Measurements from ENCODE around the gene CRB3.

The CRB3 gene

DNA sequence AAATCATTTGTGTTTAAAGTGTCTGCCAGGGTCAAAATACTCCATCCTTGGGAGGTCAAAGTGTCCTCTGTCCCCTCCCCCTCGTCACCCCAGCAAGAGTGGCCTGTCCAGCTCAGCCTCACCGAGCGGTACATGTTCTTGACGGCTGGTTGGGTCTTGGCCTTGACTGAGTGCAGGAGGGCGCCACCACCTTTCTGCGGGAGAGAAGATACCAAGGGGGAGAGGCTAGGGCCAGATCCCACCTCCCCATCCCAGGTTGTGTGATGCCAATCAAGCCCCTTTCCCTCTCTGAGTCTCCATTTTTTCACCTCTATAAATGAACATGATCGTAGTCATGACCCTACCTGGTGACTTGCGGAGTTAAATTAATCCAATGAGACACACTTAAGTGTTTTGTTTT lies 6.1 kb downstream of the CRB3 start:
- no peak for DNase-seq

DNA sequence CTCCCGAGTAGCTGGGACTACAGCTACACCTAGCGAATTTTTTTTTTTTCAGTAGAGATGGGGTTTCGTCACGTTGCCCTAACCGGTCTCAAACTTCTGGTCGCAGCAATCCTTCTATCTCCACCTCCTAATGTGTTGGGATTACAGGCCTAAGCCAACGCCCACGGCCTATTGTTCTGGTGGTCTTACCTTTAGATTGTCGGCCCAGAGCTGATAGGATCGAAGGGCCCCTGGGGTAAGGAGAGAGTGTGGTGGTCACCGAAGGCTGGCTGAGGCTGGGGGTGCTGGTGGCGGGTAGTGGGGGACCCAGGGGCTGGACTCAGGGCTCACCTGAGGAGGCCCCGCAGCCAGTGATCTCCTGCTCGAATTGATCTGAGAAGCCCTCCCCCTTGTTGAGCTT lies 7.0 kb downstream of the CRB3 start:
- DNase-seq = no peak

DNA sequence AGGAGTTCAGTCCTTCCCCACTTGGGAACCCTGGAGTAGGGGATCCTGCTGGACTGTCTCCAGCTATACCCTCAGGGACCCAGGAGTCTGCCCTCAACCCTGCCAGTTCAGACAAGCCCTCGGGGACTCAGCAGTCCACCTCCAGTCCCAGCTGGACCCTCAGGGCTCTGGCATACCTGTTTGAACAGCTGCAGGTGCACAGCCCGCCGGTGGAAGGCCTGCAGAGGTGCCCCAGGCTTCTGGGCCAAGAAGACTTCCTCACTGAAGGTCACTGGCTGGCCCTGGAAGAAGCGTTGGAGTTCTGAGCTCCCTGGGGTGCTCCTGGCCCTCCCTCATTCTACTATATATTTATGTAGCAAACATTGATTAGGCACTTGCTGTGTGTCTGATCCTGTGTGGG lies 8.6 kb downstream of the CRB3 start:
- no peak for DNase-seq

DNA sequence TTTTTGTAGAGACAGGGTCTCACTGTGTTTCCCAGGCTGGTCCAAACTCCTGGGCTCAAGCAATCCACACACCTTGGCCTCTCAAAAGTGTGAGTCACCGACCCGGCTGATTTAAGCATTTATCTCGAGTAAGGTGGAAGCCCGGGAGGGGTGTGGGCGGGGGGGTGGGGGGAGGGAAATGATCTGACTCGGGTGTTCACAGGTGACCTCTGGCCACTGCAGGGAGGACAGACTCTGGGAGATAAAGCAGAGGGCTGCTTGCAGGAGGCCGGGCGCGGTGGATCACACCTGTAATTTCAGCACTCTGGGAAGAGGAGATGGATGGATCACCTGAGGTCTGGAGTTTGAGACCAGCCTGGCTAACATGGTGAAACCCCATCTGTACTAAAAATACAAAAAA lies 9.6 kb downstream of the CRB3 start:
- DNase-seq = no peak

DNA sequence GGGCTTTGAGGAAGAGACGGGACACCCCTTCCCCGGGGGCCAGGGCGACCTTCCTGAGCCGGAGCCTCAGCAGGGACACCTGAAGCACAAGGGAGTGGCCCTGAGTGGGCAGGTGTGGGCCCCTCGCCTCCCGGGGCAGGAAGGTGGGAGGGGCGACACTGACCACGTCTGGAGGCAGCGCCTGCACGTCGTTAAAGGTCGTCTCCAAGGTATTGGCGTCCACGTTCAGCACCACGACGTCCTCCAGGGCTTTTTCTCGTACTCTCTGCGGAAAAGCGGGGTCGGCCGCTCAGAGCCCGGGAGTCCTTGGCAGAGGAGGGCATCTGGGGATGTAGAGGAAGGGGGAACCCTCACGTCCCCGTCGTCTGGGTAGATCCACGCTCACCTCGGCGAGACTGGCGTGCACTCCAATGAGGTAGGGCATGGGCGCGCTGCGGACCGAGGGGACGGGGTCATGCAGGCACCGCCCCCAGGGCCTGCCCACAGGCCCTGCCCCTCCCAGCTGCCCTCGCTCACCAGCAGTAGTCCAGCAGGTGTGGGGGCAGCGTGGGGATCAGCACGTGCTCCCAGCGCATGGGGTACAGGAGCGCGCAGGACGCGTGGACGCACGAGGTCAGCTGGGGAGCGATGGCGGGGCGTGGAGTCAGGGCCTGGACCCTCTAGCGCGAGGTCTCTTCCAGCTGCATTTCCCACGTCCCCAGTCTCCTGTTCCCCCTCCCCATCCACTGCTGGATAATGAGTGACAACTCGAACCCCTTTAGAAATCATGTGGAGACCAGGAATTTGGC lies 11.4 kb downstream of the CRB3 start:
- no peak for DNase-seq

DNA sequence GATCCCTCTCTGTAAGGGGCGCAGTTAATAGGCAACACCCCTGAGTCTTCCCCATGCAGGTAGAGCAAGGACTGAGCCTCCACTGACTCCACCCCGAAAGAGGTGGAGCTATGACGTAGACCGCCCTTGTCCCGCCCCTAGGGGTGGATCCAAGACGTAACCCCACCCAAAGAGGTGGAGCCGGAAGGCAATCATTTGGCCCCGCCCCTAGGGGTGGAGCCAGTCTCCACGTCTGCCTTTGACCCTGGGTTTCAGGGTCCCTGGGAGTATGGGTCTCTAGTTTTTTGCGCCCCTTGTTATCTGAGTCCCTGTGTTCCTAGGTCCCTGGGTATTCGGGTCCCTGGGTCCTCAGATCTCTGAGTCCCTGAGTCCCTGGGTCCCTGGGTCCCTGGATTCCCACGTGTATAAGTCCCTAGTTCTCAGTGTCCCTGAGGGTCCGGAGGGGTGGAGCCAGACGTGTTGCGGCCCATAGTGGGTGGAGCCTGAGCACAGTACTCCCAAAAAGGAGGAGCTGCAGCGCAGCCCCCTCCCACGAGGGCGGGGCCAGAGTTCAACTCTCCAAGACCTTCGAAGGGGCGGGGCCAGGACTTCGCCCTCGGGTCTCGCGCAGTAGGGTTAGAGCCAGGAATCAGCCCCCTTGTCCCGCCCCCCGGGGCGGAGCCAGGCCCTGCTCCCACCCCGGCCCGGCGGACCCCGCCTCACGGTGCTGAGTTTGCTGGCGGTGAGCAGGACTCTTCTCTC lies 12.3 kb downstream of the CRB3 start:
- DNase-seq = peak; percentile 62 to 80 (median 63)

DNA sequence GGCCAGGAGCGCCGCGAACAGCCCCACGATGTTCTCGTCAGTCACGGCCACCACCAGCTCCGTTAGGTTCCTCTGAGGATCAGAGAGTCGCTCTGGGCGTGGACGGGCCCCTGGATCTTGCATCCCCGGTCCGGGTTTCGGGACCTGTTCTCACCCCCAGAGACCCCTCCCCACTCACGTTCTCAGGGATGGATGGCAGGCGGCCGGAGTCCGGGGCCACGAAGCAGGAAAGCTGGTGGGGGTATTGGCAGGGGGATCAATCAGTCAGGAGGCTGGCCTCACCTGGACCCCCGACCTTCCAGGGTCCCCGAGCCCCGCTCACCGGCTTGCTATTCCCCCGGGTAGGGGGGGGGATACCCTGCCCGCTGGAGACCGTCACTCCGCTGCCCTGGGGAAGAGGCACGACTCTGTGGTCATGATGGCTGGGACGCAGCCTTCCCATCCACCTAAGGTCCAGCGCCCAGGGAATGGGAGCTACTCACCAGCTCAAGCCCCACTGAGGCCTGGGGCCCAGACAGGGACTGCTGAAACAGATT lies 12.9 kb downstream of the CRB3 start:
- DNase-seq = no peak

DNA sequence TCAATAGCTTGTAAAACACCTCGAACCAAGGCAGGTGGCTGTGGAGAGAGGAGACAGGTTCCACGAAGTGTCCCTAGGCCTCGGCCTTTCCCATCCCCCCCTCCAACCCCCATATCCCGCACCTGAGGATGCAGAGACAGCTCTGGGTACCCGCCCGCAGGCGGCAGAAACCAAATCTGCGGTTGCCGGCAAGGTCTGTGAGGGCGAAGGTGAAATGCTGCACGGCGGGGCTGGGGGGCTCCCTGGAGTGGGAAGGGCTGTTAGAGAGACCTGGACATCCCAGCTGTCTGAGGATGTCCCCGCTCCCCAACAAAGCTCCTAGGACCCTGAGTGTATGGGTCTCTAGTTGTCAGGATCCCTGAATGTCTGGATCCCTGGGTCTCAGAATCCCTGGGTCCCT lies 14.7 kb downstream of the CRB3 start:
- no peak for DNase-seq

DNA sequence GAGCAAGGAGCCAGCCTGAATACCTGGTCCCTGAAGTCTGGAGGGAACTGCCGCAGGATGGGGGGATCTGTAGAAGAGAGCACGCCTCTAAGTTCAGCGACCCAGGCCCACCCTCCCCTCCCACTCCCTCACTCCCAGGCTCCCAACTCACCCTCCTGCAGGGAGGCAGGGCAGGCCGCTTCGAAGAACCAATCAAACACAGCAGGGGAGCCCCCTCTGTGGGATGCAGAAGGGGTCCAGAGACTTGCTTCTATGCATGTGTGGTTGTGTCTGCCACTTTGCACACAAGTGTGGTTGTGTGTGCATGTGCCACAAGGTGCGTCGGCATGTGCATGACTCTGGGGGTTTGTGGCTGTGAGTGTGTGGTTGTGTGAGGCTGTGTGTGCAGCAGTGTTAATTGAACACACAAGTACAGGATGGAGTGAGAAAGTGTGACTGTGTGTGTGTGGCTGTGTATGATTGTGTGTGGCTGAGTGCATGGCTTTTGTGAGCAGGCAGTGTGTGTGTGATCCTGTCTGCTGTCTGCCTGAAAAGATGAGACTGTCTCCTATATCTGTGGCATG lies 15.8 kb downstream of the CRB3 start:
- DNase-seq = no peak

DNA sequence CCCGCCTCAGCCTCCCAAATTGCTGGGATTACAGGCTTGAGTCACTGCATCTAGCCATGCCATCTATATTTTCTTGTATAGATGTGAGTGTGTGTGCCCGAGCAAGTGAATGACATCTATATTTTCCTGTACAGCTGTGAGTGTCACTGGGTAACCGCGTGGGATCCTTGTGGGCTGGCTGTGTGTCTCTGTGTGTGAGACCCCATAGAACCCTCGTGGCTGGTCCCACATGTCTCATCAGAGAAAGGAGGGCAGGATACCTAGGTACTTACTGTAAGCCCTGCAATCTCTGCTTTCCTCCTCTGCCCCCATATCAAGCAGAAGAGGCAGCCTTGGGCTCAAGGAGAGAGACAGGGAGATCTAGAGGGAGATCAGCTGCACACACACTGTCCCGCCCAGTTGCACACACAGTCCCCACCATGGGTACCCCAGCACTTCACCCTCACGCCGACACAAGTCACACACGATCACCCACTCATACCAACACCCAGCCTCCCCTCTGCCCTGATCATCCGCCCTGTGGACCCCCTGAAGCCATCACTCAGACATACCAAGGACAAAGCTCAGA lies 16.9 kb downstream of the CRB3 start:
- no peak for DNase-seq

DNA sequence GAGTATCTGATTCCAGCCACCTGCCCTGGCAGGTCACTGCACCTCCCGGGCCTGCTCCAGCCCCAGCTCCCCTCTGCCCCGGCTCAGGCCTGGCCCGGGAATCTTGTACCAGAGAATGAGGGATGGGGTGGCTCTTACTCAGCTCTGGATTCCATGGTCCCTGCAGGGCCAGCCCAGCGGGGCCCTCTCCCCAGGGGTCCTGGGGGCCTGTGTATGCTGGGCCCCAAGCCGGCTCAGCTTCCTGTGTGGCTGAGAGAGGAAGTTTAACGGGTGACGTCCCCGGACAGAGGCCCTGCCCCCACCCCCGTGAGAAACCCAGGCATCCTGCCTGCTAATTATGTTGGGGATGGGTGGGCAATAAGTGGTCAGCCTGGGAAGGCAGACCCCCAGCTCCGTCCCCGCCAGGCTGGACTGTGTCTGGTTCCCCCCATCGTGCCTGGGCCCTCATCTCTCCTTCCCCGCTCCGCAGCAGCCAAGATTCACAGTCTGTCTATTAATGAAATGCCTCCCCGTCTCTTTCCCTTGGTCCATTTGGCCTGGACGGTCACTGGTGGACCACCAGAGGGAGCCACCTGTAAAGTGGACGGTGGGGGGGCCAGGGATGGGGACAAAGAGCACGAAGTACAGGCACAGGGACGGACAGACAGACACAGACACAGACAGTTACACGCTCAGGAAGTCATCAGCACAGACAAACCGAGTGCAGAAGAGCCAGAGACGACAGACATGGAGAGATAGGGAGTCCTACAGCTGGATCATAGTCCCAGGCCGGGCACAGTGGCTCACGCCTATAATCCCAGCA lies 17.7 kb downstream of the CRB3 start, which contains the start of gene DENND1C:
TSS of gene DENND1C (minus strand) at position 247 of the 802 bp plus-strand sequence. CDS start at position 155, 92 bp downstream.
- DNase-seq = peak; percentile 51 to 68 (median 58)

DNA sequence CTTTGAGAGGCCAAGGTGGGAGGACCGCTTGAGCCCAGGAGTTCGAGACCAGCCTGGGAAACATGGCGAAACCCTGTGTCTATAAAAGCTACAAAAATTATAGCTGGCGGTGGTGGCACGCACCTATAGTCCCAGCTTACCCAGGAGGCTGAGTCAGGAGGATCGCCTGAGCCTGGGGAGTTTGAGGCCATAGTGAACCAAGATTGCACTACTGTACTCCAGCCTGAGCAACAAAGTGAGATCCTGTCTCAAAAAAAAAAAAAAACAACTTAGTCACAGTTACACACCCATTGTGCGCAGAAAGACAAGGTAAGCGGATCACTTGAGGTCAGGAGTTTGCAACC lies 18.2 kb downstream of the CRB3 start:
- no peak for DNase-seq

DNA sequence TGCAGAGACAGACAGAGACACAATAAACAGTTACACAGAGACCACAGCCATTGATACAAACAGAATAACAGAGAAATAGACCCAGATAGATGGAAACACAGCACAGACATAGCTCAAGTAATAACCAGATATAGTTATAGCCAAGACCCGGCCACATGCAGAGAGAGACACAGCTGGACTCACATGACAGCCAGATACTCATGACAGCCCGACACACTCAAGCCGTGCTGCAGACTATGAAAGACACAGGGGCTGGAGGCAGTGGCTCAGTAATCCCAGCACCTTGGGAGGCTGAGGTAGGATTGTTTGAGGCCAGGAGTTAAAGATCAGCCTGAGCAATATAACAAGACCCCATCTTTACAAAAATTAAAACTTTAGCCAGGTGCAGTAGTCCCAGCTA lies 19.2 kb downstream of the CRB3 start:
- DNase-seq = no peak

DNA sequence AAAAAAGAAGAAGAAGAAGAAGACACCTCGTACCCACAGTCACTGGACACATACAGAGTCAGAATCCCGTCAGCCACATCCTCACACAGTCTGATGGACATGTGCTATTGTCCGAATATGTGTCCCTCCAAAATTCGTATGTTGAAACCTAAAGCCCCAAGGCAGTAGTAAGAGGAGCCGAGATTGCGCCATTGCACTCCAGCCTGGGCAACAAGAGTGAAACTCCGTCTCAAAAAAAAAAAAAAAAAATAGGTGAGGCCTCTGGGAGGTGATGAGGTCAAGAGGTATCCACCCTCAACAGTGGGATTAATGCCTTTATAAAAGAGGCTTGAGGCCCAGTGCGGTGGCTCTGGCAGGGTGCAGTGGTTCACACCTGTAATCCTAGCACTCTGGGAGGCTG lies 20.2 kb downstream of the CRB3 start:
- no peak for DNase-seq

DNA sequence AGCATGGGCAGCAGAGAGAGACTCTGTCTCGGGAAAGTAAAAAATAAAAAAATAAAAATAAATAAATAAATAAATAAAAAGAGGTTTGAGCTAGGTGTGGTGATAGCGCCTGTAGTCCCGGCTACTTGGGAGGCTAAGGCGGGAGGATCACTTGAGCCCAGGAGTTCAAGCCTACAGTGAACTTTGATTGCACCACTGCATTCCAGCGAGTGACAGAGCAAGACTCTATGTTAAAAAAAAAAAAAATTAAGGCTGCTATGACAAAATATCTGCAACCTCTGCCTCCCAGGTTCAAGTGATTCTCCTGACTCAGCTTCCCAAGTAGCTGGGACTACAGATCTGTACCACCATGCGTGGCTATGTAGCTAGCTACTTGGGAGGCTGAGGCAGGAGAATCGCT lies 20.8 kb downstream of the CRB3 start:
- DNase-seq = no peak

DNA sequence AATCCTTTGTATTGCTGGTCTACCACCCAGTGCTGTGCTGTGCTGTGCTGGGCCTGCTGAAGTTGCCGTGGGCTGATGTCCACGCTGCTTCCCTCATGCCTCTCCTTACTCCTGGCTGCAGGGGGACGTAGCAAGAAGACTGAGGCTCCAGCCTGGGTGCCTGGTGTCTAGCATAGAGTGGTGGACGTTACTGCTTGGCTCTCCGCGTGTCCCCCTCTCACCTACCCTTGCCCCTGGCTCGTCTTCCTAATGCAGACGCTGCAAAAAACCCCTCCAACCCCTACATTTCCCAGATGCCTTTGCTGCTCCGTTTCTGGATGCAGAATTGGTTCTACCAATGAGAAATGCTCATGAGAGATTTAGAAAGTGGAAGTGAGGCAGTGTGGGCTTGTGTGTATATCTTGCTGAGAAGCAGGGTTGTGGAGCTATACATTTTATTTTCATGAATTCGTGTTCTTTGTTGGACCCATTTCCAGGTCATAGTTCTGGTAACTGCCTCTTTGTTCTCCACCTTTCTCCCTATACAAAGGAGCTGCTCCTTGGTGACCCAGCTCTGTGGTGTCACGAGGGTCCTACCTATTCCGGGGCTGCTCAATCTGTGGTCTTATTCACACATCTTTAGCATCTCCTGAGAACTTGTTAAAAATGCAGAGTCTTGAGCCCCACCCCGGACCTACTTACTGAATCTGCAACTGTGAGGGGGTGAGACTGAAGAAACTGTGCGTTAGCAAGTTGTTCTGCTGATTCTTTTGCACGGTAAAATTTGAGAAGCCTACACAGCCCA lies 25.4 kb downstream of the CRB3 start:
- DNase-seq = peak in 1 of 3 donors; percentile 12

DNA sequence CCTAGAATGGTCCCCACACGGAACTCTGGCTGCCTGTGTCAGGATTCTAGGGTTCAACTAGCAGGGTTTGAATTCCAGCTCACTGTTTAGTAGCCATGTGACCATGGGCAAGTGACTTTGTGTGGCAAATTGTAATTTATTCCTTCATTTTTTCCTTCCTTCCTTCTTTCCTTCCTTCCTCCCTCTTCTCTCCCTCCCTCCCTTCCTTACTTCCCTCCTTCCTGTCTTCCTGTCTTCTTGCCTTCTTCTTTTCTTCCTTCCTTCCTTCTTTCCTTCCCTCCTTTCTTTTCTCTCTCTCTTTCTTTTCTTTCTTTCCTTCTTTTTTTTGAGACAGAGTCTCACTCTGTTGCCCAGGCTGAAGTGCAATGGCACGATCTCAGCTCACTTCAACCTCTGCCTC lies 26.1 kb downstream of the CRB3 start:
- DNase-seq = no peak

DNA sequence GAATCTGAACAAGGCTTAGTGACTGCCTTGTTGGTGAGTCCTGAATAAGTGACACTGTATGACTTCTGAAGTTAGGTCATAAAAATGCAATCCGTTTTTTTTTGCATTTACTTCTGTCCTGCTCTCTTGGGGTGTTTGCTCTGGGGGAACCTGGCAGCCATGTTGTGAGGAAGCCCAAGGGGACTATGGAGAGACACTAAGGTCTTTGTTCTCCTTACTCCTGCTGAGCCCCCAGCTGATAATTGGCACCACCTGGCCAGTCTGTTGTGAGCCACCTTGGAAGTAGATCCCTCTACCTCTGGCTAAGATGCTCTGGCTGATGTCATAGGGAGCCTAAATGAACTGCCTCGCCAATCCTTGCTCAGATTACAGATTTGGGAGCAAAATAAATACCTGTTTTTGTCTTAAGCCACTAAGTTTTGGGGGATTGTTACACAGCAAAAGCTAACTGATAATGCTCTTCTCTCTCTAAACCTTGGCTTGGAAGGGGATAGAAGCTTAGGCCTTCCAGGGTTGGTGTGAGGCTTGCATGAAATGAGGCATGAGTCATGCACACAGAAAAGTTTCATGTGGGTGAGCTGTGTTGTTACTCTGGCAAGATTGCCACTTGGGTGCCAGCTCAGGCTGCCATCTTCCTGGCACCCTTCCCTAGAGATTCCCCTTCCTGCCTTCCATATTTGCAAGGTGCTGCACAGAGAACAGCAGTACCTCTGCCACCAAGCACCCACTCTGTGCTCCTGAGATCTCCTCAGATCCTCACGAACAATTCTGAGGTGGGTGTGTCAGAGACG lies 27.9 kb downstream of the CRB3 start:
- DNase-seq = no peak

DNA sequence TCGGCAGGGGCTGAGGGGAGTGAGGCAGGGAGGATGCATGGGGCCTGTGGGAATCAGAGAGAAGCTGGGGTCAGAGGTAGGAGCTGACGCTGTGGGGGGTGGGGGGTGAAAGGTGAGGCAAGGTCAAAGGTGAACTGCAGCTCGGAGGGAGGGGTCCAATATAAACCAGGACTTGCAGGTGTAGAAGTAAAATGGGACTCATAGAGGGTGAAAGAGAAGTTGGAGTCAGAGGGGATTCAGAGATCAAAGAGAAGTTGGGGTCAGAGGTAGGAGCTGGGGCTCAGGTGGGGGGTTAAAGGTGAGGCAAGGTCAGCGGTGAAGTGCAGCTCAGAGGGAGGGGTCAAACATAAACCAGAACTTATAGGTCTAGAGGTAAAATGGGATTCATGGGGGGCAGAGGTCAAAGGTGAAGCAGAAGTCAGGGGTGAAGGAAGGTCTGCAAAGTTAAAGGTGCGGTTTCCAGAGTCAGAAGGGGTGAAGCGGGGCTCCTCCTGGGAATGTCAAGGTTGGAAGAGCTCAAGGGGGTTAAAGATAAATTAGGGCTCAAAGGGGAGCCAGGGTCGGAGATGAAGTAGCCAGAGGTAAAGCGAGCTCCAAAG lies 30.5 kb downstream of the CRB3 start:
- no peak for DNase-seq

DNA sequence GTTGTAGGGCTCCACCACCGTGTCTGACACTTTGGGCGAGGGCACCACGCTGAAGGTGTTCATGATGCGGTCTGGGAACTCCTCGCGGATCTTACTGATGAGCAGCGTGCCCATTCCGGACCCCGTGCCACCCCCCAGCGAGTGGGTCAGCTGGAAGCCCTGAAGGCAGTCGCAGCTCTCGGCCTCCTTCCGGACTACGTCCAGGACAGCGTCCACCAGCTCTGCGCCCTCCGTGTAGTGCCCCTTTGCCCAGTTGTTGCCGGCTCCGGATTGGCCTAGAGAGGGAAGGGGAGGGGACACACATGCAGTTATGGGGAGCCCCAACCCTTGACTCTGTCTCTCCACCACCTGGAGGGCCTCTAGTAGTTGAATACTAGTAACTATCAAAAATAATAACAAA lies 31.9 kb downstream of the CRB3 start:
- no peak for DNase-seq

All from suppressor macrophage treated with lipopolysaccharide for 1 hour (primary cell).